ENCODE results near the gene PCED1A. TPM values are rescaled to one million over a fixed set of nuclear protein-coding genes. Genes with fewer than 3 reads are reported as not detected.

PCED1A gene
- total and polyA plus RNA-seq, 2 of the 8 experiments (the other 6 are each of a cell fraction or from before 2014, with no cell fraction given): 13.4 to 18.9 TPM

DNA sequence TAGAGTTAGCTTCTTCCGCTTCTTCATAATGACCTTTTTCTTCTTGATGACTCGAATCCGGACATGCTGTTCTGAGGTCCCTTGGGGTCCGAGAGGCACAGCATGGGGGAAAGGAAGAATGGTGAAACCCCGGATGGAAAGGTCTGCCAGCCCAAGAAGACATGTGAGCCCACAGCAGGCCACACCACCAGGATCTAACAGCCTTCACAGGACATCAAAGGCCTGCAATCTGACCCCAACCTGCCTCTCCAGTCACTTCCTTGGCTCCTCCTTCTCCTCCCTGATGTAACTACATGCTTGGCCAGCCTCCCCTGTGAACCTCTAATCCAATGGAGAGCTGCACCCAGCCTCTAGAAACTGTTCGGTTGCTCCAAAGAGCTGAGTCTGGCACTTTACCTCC is 41.6 kb downstream of the PCED1A start (continued):
- TF ChIP-seq SP4 (IDR thresholded peaks at IDR 0.05; ENCODE audit: low read length): no peak
- TF ChIP-seq SP1 (IDR thresholded peaks at IDR 0.05; ENCODE audit: low read depth, low read length): no peak
- TF ChIP-seq SUZ12 (IDR thresholded peaks at IDR 0.05; ENCODE audit: low read length): no peak
- no peak for TF ChIP-seq CTCF (IDR thresholded peaks at IDR 0.05; ENCODE audit: control extremely low read depth in 1 of 3, insufficient read depth in 1 of 3, low read depth in 1 of 3, low read length in 3 of 3)
- TF ChIP-seq, protein P1, sequence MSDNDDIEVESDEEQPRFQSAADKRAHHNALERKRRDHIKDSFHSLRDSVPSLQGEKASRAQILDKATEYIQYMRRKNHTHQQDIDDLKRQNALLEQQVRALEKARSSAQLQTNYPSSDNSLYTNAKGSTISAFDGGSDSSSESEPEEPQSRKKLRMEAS (IDR thresholded peaks at IDR 0.05): no peak
- TF ChIP-seq, protein P2, sequence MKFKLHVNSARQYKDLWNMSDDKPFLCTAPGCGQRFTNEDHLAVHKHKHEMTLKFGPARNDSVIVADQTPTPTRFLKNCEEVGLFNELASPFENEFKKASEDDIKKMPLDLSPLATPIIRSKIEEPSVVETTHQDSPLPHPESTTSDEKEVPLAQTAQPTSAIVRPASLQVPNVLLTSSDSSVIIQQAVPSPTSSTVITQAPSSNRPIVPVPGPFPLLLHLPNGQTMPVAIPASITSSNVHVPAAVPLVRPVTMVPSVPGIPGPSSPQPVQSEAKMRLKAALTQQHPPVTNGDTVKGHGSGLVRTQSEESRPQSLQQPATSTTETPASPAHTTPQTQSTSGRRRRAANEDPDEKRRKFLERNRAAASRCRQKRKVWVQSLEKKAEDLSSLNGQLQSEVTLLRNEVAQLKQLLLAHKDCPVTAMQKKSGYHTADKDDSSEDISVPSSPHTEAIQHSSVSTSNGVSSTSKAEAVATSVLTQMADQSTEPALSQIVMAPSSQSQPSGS (IDR thresholded peaks at IDR 0.05; ENCODE audit: low read length): no peak

Data from H1 (cell line).